ENCODE results near the gene SUPT20HL2. TPM values are rescaled to one million over a fixed set of nuclear protein-coding genes. Genes with fewer than 3 reads are reported as not detected.

The SUPT20HL2 gene
- total RNA-seq, 1 donor from 2014 or later: not detected

DNA sequence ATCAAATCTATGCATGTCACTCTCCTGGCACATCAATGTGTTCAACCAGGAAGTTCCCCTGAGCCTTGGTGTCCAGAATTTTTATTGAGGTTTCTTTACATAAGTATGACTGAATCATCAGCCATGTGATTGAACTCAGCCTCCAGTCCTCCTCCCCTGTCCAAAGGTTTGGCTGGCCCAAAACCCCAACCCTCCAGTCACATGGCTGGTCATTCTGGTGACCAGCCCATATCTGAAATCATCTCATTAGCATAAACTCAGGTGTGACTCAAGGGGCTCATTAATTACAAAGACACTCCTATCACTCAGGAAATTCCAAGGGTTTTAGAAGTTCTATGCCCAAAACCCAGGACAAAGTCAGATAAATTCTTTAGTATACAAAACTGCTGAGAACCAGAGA lies 20.6 kb upstream of the SUPT20HL2 start:
- Histone ChIP-seq H3K36me3 (no peaks in the 10 kb centered on the region), H3K27me3 (ENCODE audit: low read depth) (no peaks in the 10 kb centered on the region), H3K4me3 (no peak overlapping the region), H3K4me1 (no peaks in the 10 kb centered on the region), H3K27ac (replicated peaks) (no peak overlapping the region), H3K9me3 (replicated peaks) (no peaks in the 10 kb centered on the region)
- no peak for DNase-seq
- TF ChIP-seq, protein P1, sequence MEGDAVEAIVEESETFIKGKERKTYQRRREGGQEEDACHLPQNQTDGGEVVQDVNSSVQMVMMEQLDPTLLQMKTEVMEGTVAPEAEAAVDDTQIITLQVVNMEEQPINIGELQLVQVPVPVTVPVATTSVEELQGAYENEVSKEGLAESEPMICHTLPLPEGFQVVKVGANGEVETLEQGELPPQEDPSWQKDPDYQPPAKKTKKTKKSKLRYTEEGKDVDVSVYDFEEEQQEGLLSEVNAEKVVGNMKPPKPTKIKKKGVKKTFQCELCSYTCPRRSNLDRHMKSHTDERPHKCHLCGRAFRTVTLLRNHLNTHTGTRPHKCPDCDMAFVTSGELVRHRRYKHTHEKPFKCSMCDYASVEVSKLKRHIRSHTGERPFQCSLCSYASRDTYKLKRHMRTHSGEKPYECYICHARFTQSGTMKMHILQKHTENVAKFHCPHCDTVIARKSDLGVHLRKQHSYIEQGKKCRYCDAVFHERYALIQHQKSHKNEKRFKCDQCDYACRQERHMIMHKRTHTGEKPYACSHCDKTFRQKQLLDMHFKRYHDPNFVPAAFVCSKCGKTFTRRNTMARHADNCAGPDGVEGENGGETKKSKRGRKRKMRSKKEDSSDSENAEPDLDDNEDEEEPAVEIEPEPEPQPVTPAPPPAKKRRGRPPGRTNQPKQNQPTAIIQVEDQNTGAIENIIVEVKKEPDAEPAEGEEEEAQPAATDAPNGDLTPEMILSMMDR (IDR thresholded peaks at IDR 0.05; ENCODE audit: borderline replicate concordance): no peak
- intact Hi-C loops (cut with micrococcal nuclease): no loop called here

- Histone ChIP-seq H3K4me1 (no peaks in the 10 kb centered on the region), H3K4me3 (no peak overlapping the region), H3K27ac (replicated peaks) (no peak overlapping the region), H3K27me3 (ENCODE audit: low read depth) (no peaks in the 10 kb centered on the region), H3K36me3 (no peaks in the 10 kb centered on the region), H3K9me3 (replicated peaks) (no peaks in the 10 kb centered on the region)
- TF ChIP-seq, protein P1 (IDR thresholded peaks at IDR 0.05; ENCODE audit: borderline replicate concordance): no peak
- DNase-seq: no peak
- intact Hi-C loops (cut with micrococcal nuclease): no loop called here
Measured at GRCh38 chrX:24333371-24333770, 19.5 kb upstream of the SUPT20HL2 start.

DNA sequence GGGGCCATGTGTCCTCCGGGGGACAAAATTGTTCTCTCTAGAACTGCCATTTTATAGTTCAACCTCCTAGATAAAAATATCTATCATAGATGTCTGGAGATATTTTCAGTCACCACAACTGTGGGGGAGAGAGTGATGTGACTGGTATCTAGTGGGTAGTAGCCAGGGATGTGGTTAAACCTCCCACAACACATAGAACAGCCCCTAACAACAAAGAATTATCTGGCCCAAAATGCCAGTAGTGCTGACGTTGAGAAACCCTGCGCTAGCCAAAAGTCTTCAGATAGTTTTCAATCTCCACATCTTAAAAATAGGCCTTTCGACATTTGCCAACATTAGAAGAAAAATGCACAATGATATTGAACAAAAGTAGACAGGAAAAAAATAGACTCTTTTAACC lies 19.0 kb upstream of the SUPT20HL2 start:
- Histone ChIP-seq H3K9me3 (replicated peaks) (no peaks in the 10 kb centered on the region), H3K27me3 (ENCODE audit: low read depth) (no peaks in the 10 kb centered on the region), H3K4me1 (no peaks in the 10 kb centered on the region), H3K36me3 (no peaks in the 10 kb centered on the region), H3K27ac (replicated peaks) (no peak overlapping the region), H3K4me3 (no peak overlapping the region)
- DNase-seq: no peak
- TF ChIP-seq, protein P1 (IDR thresholded peaks at IDR 0.05; ENCODE audit: borderline replicate concordance): no peak
- intact Hi-C loops (cut with micrococcal nuclease): no loop called here

DNA sequence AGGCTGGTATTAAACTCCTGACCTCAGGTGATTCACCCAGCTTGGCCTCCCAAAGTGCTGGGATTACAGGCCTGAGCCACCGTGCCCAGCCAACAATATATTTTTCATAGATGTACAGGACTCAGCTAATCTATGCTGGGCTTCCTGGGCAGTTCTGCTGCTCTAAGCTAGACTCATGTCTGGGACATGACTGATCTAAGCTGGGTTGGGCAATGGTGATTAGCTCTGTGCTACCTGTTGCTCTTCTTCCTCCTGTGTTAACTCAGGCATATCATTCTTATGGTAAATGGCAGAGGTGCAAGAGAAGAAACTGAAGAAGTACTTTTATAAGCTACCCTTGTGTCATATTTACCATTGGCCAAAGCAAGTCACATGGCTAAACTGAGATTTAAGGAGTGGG lies 11.4 kb upstream of the SUPT20HL2 start:
- Histone ChIP-seq H3K4me3 (no peak overlapping the region), H3K4me1 (no peaks in the 10 kb centered on the region), H3K27ac (replicated peaks) (no peak overlapping the region), H3K9me3 (replicated peaks) (no peaks in the 10 kb centered on the region), H3K36me3 (no peaks in the 10 kb centered on the region), H3K27me3 (ENCODE audit: low read depth) (no peaks in the 10 kb centered on the region)
- intact Hi-C loops (cut with micrococcal nuclease): no loop called here
- no peak for DNase-seq
- TF ChIP-seq, protein P1 (IDR thresholded peaks at IDR 0.05; ENCODE audit: borderline replicate concordance): no peak

GRCh38 chrX:24321741-24322395 lies 8.0 kb upstream of the SUPT20HL2 start:
- DNase-seq: no peak
- Histone ChIP-seq H3K36me3 (no peaks in the 10 kb centered on the region), H3K4me1 (no peaks in the 10 kb centered on the region), H3K9me3 (replicated peaks) (no peaks in the 10 kb centered on the region), H3K27me3 (ENCODE audit: low read depth) (no peaks in the 10 kb centered on the region), H3K4me3 (no peak overlapping the region), H3K27ac (replicated peaks) (no peak overlapping the region)
- TF ChIP-seq, protein P1 (IDR thresholded peaks at IDR 0.05; ENCODE audit: borderline replicate concordance): no peak
- intact Hi-C loops (cut with micrococcal nuclease): no loop called here
